ENCODE results near the gene GRIFIN. TPM values are rescaled to one million over a fixed set of nuclear protein-coding genes. Genes with fewer than 3 reads are reported as not detected.

GRIFIN gene
- total RNA-seq, 4 donors from 2014 or later: not detected

DNA sequence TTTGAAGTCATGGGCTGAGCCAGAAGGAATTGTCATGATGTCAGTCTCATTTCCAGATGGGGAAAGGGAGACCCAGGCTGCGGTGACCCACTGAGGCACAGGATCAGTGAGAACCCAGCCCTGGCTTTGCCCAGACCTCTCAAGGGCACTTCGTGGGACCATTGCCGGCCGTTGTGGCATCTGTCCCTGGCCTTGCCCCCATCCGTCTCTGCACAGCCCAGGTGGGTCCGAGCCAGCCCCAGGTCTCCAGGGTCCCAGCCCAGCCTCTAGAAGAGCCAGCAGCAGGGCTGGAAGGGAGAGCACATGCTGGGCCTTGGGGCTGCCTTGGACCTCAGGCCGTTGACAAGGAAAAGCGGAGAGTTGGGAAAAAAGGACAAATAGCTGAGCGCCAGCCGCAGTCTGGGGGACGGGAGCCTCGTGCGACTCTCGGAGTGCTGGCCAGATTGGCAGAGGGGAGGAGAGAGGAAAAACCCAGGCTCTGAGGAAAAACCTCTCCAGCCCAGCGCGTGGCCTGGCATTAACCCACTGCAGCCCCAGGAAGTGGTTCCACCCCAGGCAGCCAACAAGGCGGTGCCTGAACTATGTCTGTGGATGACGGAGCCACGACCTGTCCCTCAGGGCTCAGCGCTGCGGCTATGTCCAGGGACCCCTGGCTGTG, 30.2 kb downstream of the GRIFIN start:
- TF ChIP-seq, protein P1, sequence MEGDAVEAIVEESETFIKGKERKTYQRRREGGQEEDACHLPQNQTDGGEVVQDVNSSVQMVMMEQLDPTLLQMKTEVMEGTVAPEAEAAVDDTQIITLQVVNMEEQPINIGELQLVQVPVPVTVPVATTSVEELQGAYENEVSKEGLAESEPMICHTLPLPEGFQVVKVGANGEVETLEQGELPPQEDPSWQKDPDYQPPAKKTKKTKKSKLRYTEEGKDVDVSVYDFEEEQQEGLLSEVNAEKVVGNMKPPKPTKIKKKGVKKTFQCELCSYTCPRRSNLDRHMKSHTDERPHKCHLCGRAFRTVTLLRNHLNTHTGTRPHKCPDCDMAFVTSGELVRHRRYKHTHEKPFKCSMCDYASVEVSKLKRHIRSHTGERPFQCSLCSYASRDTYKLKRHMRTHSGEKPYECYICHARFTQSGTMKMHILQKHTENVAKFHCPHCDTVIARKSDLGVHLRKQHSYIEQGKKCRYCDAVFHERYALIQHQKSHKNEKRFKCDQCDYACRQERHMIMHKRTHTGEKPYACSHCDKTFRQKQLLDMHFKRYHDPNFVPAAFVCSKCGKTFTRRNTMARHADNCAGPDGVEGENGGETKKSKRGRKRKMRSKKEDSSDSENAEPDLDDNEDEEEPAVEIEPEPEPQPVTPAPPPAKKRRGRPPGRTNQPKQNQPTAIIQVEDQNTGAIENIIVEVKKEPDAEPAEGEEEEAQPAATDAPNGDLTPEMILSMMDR (IDR thresholded peaks at IDR 0.05; ENCODE audit: low read depth): no peak

DNA sequence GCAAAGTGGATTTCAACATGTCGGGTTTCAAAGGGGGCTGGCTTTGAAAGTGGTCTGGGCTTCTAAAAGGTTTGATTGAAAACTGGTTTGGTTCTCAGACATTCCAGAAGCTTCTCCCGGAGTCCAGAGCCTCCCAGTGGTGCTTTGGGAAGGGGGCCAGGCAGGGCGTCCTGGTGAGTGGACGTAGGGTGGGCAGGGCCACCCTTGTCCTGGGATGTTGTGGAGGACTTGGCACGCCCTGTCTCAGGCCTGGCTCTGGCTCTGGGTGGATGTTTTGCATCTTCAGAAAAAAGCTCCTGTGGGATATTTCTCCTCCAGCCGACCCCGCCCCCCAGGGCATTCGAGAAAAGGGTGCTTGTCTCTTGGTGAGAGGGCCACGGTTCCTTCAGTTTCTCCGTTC, 31.2 kb downstream of the GRIFIN start:
- TF ChIP-seq, protein P1 (IDR thresholded peaks at IDR 0.05; ENCODE audit: low read depth): no peak

DNA sequence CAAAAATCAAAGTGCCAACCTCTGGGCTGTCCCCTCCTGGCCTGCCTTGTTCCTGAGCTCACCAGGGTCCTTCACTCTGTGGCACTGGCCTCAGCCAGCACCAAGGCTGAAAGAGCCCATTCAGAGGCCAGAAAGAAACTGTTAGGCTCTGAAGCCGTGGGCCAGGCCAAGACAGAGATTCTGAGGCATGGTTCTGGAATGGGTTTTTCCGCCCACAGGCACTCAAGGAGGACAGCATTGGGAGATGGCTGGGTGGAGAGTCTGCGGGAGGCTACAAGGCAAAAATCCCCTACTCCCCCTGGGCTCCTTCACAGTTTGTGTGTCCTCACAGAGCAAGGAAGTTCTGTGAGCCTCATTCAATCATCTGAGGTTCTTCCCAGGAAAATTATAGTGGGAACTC, 31.7 kb downstream of the GRIFIN start:
- TF ChIP-seq, protein P1 (IDR thresholded peaks at IDR 0.05; ENCODE audit: low read depth): no peak

DNA sequence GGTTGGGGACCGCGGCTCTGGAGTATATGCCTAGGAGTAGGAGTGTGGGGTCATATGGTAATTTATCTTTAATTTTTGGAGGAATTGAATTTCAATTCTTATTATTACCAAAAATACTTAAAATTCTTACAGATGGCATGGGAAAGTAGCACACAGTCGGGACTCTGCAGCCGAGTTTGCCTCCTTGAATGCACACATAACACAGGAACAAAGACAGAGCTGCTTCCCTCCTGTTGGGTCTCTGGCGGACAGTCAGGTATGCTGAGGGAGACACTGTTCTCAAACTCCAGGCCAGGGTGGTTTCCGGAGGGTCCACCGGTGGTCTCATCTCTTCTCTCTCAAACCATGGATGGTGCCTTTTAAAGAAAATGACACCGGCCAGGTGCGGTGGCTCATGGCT, 32.7 kb downstream of the GRIFIN start:
- TF ChIP-seq, protein P1 (IDR thresholded peaks at IDR 0.05; ENCODE audit: low read depth): no peak

DNA sequence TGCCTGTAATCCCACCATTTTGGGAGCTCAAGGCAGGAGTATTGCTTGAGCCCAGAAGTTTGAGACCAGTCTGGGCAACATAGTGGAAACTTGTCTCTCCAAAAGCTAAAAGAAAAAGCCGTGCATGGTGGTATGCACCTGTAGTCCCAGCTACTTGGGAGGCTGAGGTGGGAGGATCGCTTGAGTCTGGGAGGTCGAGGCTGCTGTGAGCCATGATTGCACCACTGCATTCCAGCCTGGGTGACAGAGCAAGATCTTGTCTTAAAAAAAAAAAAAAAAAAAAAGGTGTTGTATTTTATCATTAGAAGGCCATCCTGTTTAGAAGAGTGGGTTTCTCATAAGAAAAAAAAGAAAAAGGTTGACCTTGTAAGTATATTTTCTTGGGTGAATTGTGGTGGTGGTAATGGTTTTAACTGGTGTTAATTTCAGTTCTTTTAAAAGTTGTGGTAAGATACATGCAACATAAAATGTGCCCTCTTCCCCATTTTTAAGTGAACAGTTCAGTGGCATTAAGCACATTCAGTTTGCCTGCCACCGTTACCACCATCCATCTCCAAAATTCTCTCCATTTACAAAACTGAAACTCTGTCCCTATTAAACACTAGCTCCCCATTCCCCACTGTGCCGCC, 34.7 kb downstream of the GRIFIN start:
- TF ChIP-seq, protein P1 (IDR thresholded peaks at IDR 0.05; ENCODE audit: low read depth): no peak

DNA sequence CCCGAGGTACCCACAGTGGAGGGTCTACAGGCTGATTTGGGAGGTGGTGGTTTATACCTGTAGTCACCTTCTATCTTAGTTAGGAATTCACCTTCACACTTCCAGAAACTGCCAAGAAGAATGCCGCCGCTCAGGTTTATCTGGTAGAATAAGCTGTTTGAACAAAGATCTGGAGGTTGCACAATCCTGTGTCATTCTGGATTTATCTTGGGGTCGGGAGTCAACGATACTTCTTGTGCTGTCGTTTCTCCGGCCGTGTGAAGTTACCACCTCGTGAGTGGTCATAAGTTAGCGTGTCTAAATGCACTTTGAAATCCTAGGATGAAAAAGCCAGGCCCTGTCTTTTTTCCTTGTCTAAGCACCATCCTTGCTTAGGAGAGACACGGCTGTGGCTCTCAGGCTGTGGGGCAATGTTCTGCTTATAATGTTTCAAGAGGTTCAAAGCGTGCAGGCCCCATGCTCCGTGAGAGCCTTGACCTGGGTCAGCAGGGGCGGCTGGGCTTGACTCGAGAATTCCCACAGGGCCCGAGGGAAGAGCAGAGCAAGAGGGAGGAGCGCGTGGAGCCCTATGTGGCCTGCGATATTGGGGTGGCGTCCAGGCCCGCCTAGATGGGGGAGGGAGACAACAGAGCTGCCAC, 35.5 kb downstream of the GRIFIN start:
- TF ChIP-seq, protein P1 (IDR thresholded peaks at IDR 0.05; ENCODE audit: low read depth): no peak

DNA sequence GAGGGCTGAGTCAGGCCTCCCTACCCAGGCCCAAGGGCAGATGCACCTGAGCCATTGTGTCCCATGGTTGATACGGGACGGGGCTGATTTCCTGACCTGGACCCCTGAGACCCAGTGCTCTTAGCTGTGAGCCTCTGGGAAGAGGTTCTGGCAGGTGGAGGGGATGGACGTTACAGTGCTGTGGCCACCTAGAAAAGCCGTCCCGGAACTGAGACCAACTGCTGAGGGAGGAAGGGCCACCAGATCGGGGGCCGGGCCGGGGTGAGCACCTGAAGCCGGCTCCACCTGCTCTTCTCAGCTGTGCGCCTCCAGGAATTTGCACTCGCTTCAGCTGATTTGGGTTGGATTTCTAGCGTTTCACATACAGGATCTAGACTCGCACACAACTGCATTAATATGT, 37.4 kb downstream of the GRIFIN start:
- TF ChIP-seq, protein P1 (IDR thresholded peaks at IDR 0.05; ENCODE audit: low read depth): no peak
